ENCODE measurements around the gene ARHGAP25.

GRCh38 chr2:68792751-68793150, 58.1 kb downstream of the ARHGAP25 start:
- TF ChIP-seq CTCF (IDR thresholded peaks at IDR 0.05) (no peak), POLR2A (IDR thresholded peaks at IDR 0.05) (no peak)

All from vagina (tissue), 2 donors.